HEK293 (cell line): Measurements from ENCODE around the gene MACROH2A1.

Experiments used
- KLF16 ChIP-seq: fragments of 450-650 bp; formaldehyde crosslinking; IDR thresholded peaks from 2 replicates; pipeline ENCODE4 v1.5.1; 2017; ENCODE audit warnings: missing biosample characterization, missing genetic modification characterization
- ZBTB21 ChIP-seq: fragments of 450-650 bp; formaldehyde crosslinking; IDR thresholded peaks from 2 replicates; pipeline ENCODE4 v1.5.1; 2017; ENCODE audit warnings: missing biosample characterization, missing genetic modification characterization
- ZFP41 ChIP-seq: fragments of 450-650 bp; formaldehyde crosslinking; IDR thresholded peaks from 2 replicates; pipeline ENCODE4 v1.5.1; 2016; ENCODE audit warnings: missing biosample characterization, missing genetic modification characterization, borderline replicate concordance
- ZNF174 ChIP-seq: fragments of 450-650 bp; formaldehyde crosslinking; IDR thresholded peaks from 2 replicates; pipeline ENCODE4 v1.5.0; 2017; ENCODE audit warnings: missing biosample characterization, mild to moderate bottlenecking, missing genetic modification characterization
- ZNF335 ChIP-seq: fragments of 450-650 bp; formaldehyde crosslinking; conservative IDR thresholded peaks from 2 replicates; pipeline ENCODE4 v1.5.1; 2016; ENCODE audit warnings: missing biosample characterization, missing genetic modification characterization
- ZNF518A ChIP-seq: fragments of 450-650 bp; formaldehyde crosslinking; conservative IDR thresholded peaks from 2 replicates; pipeline ENCODE4 v1.5.1; 2016; ENCODE audit warnings: low read depth, missing biosample characterization, missing genetic modification characterization
- ZNF549 ChIP-seq: fragments of 450-650 bp; IDR thresholded peaks from 2 replicates; pipeline ENCODE4 v1.5.1; 2018; ENCODE audit warnings: missing biosample characterization, missing genetic modification characterization, mild to moderate bottlenecking, inconsistent platforms, moderate library complexity
- ZNF560 ChIP-seq: fragments of 450-650 bp; formaldehyde crosslinking; IDR thresholded peaks from 2 replicates; pipeline ENCODE4 v1.5.1; 2017; ENCODE audit warnings: missing biosample characterization, missing genetic modification characterization, borderline replicate concordance
- ZNF639 ChIP-seq: fragments of 450-650 bp; formaldehyde crosslinking; IDR thresholded peaks from 2 replicates; pipeline ENCODE4 v1.5.1; 2016; ENCODE audit warnings: missing biosample characterization, missing genetic modification characterization
- ZNF830 ChIP-seq: fragments of 450-650 bp; IDR thresholded peaks from 2 replicates; pipeline ENCODE4 v1.5.0; 2018; ENCODE audit warnings: missing biosample characterization, missing genetic modification characterization, low read depth, mild to moderate bottlenecking, moderate library complexity
- TF ChIP-seq, protein P1 (sequence below): fragments of 450-650 bp; formaldehyde crosslinking; IDR thresholded peaks from 2 replicates; pipeline ENCODE4 v1.5.1; 2016; ENCODE audit warnings: missing biosample characterization, missing genetic modification characterization

DNA sequence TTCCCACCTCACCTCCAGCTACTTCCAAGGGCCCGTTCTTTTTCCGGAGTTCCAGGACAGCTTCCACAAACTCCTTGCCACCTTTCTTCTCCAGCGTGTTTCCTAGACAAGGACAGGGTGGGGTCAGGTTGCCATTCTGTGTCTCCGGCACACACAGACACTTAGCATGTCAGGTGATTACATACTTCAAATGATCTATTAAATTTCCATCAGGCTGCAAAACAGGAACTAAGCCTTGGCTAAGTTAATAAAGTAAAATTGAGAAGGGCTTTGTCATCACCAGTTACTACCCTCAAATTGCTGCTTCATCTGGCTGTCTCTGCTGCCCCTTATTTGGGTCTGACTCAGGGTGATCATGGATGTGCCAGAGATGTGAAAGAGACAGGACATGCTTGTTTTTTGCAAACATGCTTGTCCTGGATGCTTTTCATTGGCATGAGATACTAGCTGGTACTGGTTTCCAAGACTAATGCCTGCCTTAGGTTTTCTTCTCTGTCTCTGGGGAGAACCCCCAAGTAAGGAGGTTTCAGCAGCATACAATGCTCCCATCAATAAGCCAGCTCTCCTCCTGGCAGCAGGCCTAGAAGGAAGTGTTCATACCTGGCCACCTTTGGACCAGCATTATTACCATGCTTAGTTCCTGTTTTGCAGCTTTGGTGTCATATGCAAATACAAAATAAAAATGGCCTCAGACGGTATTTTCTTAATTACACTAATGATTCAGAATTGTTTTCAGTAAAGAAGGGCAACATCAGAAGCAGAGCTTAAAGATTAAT lies 52.9 kb downstream of the MACROH2A1 start:
- TF ChIP-seq ZNF518A = no peak
- TF ChIP-seq ZNF174 = no peak
- no peak for TF ChIP-seq ZNF830 (tag by site-specific recombination)
- TF ChIP-seq ZNF639 = no peak
- TF ChIP-seq, protein P1, sequence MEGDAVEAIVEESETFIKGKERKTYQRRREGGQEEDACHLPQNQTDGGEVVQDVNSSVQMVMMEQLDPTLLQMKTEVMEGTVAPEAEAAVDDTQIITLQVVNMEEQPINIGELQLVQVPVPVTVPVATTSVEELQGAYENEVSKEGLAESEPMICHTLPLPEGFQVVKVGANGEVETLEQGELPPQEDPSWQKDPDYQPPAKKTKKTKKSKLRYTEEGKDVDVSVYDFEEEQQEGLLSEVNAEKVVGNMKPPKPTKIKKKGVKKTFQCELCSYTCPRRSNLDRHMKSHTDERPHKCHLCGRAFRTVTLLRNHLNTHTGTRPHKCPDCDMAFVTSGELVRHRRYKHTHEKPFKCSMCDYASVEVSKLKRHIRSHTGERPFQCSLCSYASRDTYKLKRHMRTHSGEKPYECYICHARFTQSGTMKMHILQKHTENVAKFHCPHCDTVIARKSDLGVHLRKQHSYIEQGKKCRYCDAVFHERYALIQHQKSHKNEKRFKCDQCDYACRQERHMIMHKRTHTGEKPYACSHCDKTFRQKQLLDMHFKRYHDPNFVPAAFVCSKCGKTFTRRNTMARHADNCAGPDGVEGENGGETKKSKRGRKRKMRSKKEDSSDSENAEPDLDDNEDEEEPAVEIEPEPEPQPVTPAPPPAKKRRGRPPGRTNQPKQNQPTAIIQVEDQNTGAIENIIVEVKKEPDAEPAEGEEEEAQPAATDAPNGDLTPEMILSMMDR (tag by site-specific recombination) = no peak
- TF ChIP-seq ZBTB21 (tag by site-specific recombination) = no peak
- no peak for TF ChIP-seq ZNF549 (tag by site-specific recombination)
- no peak for TF ChIP-seq ZNF335 (tag by site-specific recombination)
- no peak for TF ChIP-seq KLF16 (tag by site-specific recombination)
- no peak for TF ChIP-seq ZFP41 (tag by site-specific recombination)
- no peak for TF ChIP-seq ZNF560 (tag by site-specific recombination)
